Measurements from ENCODE around the gene PCCA. TPM values are rescaled to one million over a fixed set of nuclear protein-coding genes. Genes with fewer than 3 reads are reported as not detected.
A peak's percentile ranks its signal among the peaks of the same experiment; 100 is the strongest.

The PCCA gene
- total RNA-seq, 4 donors from 2014 or later = 29.5 to 55.5 (median 38.3) TPM

- H3K4me3 ChIP-seq = no peak overlapping the region
- TF ChIP-seq POLR2A (IDR thresholded peaks at IDR 0.05) (no peak), EP300 (IDR thresholded peaks at IDR 0.05) (peak in 1 of 2 donors; percentile 38)
- TF ChIP-seq, protein P1, sequence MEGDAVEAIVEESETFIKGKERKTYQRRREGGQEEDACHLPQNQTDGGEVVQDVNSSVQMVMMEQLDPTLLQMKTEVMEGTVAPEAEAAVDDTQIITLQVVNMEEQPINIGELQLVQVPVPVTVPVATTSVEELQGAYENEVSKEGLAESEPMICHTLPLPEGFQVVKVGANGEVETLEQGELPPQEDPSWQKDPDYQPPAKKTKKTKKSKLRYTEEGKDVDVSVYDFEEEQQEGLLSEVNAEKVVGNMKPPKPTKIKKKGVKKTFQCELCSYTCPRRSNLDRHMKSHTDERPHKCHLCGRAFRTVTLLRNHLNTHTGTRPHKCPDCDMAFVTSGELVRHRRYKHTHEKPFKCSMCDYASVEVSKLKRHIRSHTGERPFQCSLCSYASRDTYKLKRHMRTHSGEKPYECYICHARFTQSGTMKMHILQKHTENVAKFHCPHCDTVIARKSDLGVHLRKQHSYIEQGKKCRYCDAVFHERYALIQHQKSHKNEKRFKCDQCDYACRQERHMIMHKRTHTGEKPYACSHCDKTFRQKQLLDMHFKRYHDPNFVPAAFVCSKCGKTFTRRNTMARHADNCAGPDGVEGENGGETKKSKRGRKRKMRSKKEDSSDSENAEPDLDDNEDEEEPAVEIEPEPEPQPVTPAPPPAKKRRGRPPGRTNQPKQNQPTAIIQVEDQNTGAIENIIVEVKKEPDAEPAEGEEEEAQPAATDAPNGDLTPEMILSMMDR (IDR thresholded peaks at IDR 0.05) = peak; percentile 33 to 63 (median 44)
- H3K4me1 ChIP-seq = peaks cover 0 to 13% (median 3%) of the 10 kb centered on the region in 4 donors
- 15 to 27% methylated on average over 5 of the region's 5 CpGs for WGBS, 2 donors
- H3K27me3 ChIP-seq = no peaks in the 10 kb centered on the region
- H3K36me3 ChIP-seq = peaks cover 0 to 5% (median 0%) of the 10 kb centered on the region in 3 donors
- peak in 1 of 2 donors; percentile 70 for DNase-seq (ENCODE audit: low spot score in 2 of 2)
- no peak overlapping the region for H3K27ac ChIP-seq
- H3K9me3 ChIP-seq = no peaks in the 10 kb centered on the region
Measured at GRCh38 chr13:100235311-100235901, 146.5 kb downstream of the PCCA start.

DNA sequence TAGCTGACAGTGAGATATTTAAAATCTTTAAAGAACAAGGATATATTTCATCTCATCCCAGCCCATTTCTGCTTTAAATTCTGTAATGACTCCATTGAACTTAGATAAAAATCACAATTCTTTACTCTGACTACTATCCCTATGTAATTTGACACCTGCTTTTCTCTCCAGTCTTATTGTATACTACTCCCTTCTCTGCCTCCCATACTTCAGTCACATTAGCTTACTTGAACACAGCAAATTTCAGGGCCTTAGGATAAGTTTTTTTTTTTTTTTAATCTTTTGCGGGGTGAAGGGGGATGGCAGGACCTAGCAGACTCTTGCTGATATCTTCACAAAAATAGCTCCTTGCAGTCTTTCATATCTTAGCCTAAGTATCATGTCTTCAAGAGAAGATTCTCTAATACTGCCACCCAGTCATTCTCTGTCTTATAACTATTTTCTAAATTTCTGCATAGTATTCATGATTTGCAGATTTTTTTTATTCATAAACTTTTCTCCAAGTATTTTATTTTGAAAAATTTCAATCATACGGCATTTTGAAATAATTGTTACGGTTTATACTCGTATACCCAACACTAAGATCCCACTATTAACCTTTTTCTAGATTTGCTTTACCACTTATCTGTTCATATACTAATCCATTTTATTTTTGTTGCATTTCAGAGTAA, 151.4 kb downstream of the PCCA start:
- no peak for TF ChIP-seq POLR2A (IDR thresholded peaks at IDR 0.05)
- TF ChIP-seq EP300 (IDR thresholded peaks at IDR 0.05) = no peak
- TF ChIP-seq, protein P1 (IDR thresholded peaks at IDR 0.05) = no peak
- peaks cover 0 to 5% (median 0%) of the 10 kb centered on the region in 3 donors for H3K36me3 ChIP-seq
- H3K4me3 ChIP-seq = no peak overlapping the region
- WGBS, 2 donors = 97 to 98% methylated on average over 4 of the region's 4 CpGs
- H3K27me3 ChIP-seq = no peaks in the 10 kb centered on the region
- H3K27ac ChIP-seq = no peak overlapping the region
- DNase-seq (ENCODE audit: low spot score in 2 of 2) = no peak
- no peaks in the 10 kb centered on the region for H3K9me3 ChIP-seq
- peaks cover 0 to 21% (median 4%) of the 10 kb centered on the region in 4 donors for H3K4me1 ChIP-seq

GRCh38 chr13:100244431-100244830, 155.5 kb downstream of the PCCA start:
- 12 to 22% methylated on average over 3 of the region's 3 CpGs for WGBS, 2 donors
- no peaks in the 10 kb centered on the region for H3K27me3 ChIP-seq

DNA sequence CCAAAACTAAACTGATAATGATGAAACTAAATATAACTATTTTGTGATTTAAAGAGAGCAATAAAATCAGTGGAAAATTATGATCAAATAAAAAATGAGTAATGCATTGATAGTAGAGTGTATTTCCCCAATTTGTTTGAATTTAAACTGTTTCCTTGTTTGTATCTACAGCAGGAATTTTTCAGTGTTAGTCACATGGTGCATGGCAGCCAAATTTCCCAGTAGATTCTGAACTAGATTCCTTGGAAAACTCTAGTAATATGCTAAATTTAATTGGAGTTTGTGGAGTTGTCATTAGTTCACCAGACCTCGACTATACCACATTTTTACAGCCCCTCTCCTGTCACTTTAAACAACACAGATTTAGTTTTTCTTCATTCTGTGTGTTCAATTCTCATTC, 156.2 kb downstream of the PCCA start:
- TF ChIP-seq EP300 (IDR thresholded peaks at IDR 0.05) (no peak), POLR2A (IDR thresholded peaks at IDR 0.05) (no peak)
- TF ChIP-seq, protein P1 (IDR thresholded peaks at IDR 0.05) = no peak
- no peak overlapping the region for H3K4me3 ChIP-seq
- no peak for DNase-seq (ENCODE audit: low spot score in 2 of 2)
- H3K36me3 ChIP-seq = no peaks in the 10 kb centered on the region
- peaks cover 0 to 15% (median 4%) of the 10 kb centered on the region in 4 donors for H3K9me3 ChIP-seq
- peaks cover 0 to 16% (median 4%) of the 10 kb centered on the region in 4 donors for H3K4me1 ChIP-seq
- H3K27me3 ChIP-seq = no peaks in the 10 kb centered on the region
- 54 to 57% methylated on average over 1 of the region's 1 CpG for WGBS, 2 donors
- no peak overlapping the region for H3K27ac ChIP-seq

More at GRCh38 chr13:100244431-100244830, 155.5 kb downstream of the PCCA start:
- Histone ChIP-seq H3K27ac (no peak overlapping the region), H3K4me3 (no peak overlapping the region), H3K36me3 (no peaks in the 10 kb centered on the region), H3K4me1 (peaks cover 0 to 16% (median 4%) of the 10 kb centered on the region in 4 donors), H3K9me3 (peaks cover 0 to 15% (median 4%) of the 10 kb centered on the region in 4 donors)
- no peak for DNase-seq (ENCODE audit: low spot score in 2 of 2)
- TF ChIP-seq, protein P1 (IDR thresholded peaks at IDR 0.05) = no peak
- TF ChIP-seq EP300 (IDR thresholded peaks at IDR 0.05) = no peak
- no peak for TF ChIP-seq POLR2A (IDR thresholded peaks at IDR 0.05)

DNA sequence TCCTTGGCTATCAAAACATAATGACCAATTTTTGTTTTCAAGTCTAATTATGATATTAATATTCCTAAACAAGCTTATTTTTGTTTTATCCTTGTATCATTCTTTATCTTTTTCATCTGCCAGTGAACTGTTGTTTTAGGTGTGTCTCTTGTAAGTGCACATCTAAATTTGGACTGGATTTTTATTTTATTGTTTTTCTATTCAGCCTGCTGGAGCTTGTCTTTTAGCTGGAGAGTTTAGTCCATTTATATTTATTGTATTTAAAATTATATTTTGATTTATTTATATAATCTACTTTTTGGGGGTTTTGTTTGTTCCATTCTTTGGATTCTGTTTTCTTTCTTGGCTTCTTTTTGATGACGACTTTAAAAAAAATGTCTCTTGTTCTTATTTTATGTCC, 159.0 kb downstream of the PCCA start:
- TF ChIP-seq, protein P1 (IDR thresholded peaks at IDR 0.05) = no peak
- no peak for TF ChIP-seq POLR2A (IDR thresholded peaks at IDR 0.05)
- no peak for TF ChIP-seq EP300 (IDR thresholded peaks at IDR 0.05)
- Histone ChIP-seq H3K36me3 (no peaks in the 10 kb centered on the region), H3K4me1 (peaks cover 0 to 16% (median 4%) of the 10 kb centered on the region in 4 donors), H3K4me3 (no peak overlapping the region), H3K27me3 (no peaks in the 10 kb centered on the region), H3K9me3 (peaks cover 0 to 15% (median 4%) of the 10 kb centered on the region in 4 donors), H3K27ac (no peak overlapping the region)
- no peak for DNase-seq (ENCODE audit: low spot score in 2 of 2)
- WGBS, 2 donors = 98 to 100% methylated on average over 1 of the region's 1 CpG

Data from tibial nerve (tissue), 4 donors.